Measurements from ENCODE around the gene KCNAB1.

GRCh38 chr3:156293566-156293965, 173.2 kb downstream of the KCNAB1 start:
- TF ChIP-seq CTCF (IDR thresholded peaks at IDR 0.05; ENCODE audit: insufficient read depth, low read length, poor library complexity, severe bottlenecking) (no peak), EZH2phosphoT487 (conservative IDR thresholded peaks at IDR 0.05; ENCODE audit: low read length) (no peak)
